Measurements from ENCODE around the gene JMJD8. TPM values are rescaled to one million over a fixed set of nuclear protein-coding genes. Genes with fewer than 3 reads are reported as not detected.

Gene JMJD8
- total and polyA plus RNA-seq, 10 of the 15 experiments (the other 5 are each of a cell fraction or from before 2014, with no cell fraction given) = 1.00 to 50.4 (median 30.7) TPM

- TF ChIP-seq BCLAF1 (IDR thresholded peaks at IDR 0.05) = peak; percentile 56; the same call in 1 of the 2 replicates
- no peak for TF ChIP-seq PBX3 (IDR thresholded peaks at IDR 0.05; ENCODE audit: insufficient replicate concordance, low read depth, low read length)
- 0 out of 2 replicates have a peak, but pooled peaks have one; percentile 18 for TF ChIP-seq ZSCAN29 (IDR thresholded peaks at IDR 0.05)
- TF ChIP-seq GATAD2B (conservative IDR thresholded peaks at IDR 0.05; ENCODE audit: low read depth) = peak; percentile 94
- 0 out of 2 replicates have a peak, but pooled peaks have one; percentile 47 for TF ChIP-seq ZNF217 (IDR thresholded peaks at IDR 0.05)
- 0 out of 2 replicates have a peak, but pooled peaks have one; percentile 60 for TF ChIP-seq NR2F1 (conservative IDR thresholded peaks at IDR 0.05)
- TF ChIP-seq SP1 (IDR thresholded peaks at IDR 0.05; ENCODE audit: low read depth, low read length) = peak; percentile 54
- no peak for TF ChIP-seq BCL3 (IDR thresholded peaks at IDR 0.05; ENCODE audit: borderline replicate concordance, insufficient read depth, low read depth, low read length, poor library complexity, severe bottlenecking)
- no peak for TF ChIP-seq PML (IDR thresholded peaks at IDR 0.05; ENCODE audit: low read length)
- 0 out of 2 replicates have a peak, but pooled peaks have one; percentile 26 for TF ChIP-seq NFXL1 (IDR thresholded peaks at IDR 0.05; ENCODE audit: borderline replicate concordance)
- peak; percentile 94 for TF ChIP-seq LARP7 (IDR thresholded peaks at IDR 0.05)
- peak; percentile 81 for TF ChIP-seq NKRF (conservative IDR thresholded peaks at IDR 0.05)
- peak; percentile 73; the same call in 1 of the 2 replicates for TF ChIP-seq POLR2AphosphoS2 (IDR thresholded peaks at IDR 0.05; ENCODE audit: low read depth, low read length)
- no peak for TF ChIP-seq IRF5 (IDR thresholded peaks at IDR 0.05; ENCODE audit: borderline replicate concordance)
- TF ChIP-seq IRF4 (IDR thresholded peaks at IDR 0.05; ENCODE audit: low read depth, low read length) = no peak
- peak; percentile 34 for TF ChIP-seq KLF5 (IDR thresholded peaks at IDR 0.05; ENCODE audit: partially characterized antibody)
- TF ChIP-seq MXI1 (IDR thresholded peaks at IDR 0.05; ENCODE audit: low read depth, low read length) = peak; percentile 56; the same call in 1 of the 2 replicates
Measured at GRCh38 chr16:679814-680624, 4.1 kb downstream of the JMJD8 start, which contains the start of gene STUB1 (continued).
